SKM-1 treated with dmso at 0.1 percent for 144 hours (cell line): Measurements from ENCODE around the gene NUB1.

Experiments
- DNase-seq: peaks from one replicate; lab custom pipeline; 2025; ENCODE audit not compliant: unreplicated experiment; lab: John Stamatoyannopoulos, UW

Gene NUB1

GRCh38 chr7:151403764-151404163 lies 62.2 kb downstream of the NUB1 start:
- no peak for DNase-seq

GRCh38 chr7:151404216-151405011 lies 62.8 kb downstream of the NUB1 start:
- DNase-seq, result no peak

- no peak for DNase-seq
Measured at GRCh38 chr7:151405056-151405455, 63.4 kb downstream of the NUB1 start.

GRCh38 chr7:151405588-151405987 lies 64.0 kb downstream of the NUB1 start:
- DNase-seq, result no peak

GRCh38 chr7:151406051-151406875 lies 64.7 kb downstream of the NUB1 start:
- DNase-seq, result no peak

- DNase-seq, result no peak
Measured at GRCh38 chr7:151406886-151407583, 65.4 kb downstream of the NUB1 start.

- no peak for DNase-seq
Measured at GRCh38 chr7:151408498-151408838, 66.9 kb downstream of the NUB1 start.

- DNase-seq, result peak; percentile 11
Measured at GRCh38 chr7:151408839-151409666, 67.4 kb downstream of the NUB1 start.

GRCh38 chr7:151409667-151410404 lies 68.2 kb downstream of the NUB1 start, which contains the start of gene WDR86:
Gene WDR86 (minus strand): TSS chr7:151410038. CDS start chr7:151409589, 449 bp downstream.
- DNase-seq, result no peak

- DNase-seq, result no peak
Measured at GRCh38 chr7:151410405-151411390, 69.1 kb downstream of the NUB1 start.

- peak; percentile 61 for DNase-seq
Measured at GRCh38 chr7:151411551-151411950, 69.9 kb downstream of the NUB1 start.

GRCh38 chr7:151412318-151412717 lies 70.7 kb downstream of the NUB1 start:
- no peak for DNase-seq

GRCh38 chr7:151413241-151413640 lies 71.6 kb downstream of the NUB1 start:
- DNase-seq, result no peak

- DNase-seq, result peak; percentile 71
Measured at GRCh38 chr7:151415375-151416105, 73.9 kb downstream of the NUB1 start.

- DNase-seq, result no peak
Measured at GRCh38 chr7:151416112-151416940, 74.7 kb downstream of the NUB1 start.

- DNase-seq, result no peak
Measured at GRCh38 chr7:151416941-151417315, 75.3 kb downstream of the NUB1 start.

GRCh38 chr7:151420144-151420543 lies 78.5 kb downstream of the NUB1 start:
- DNase-seq, result no peak
